ENCODE data around the gene KLHL9.
"Not testable (repeated sequence)": the region's sequence is repeated elsewhere in the genome, so short reads cannot be mapped to it uniquely, and the experiment has no call there.

KLHL9 gene

DNA sequence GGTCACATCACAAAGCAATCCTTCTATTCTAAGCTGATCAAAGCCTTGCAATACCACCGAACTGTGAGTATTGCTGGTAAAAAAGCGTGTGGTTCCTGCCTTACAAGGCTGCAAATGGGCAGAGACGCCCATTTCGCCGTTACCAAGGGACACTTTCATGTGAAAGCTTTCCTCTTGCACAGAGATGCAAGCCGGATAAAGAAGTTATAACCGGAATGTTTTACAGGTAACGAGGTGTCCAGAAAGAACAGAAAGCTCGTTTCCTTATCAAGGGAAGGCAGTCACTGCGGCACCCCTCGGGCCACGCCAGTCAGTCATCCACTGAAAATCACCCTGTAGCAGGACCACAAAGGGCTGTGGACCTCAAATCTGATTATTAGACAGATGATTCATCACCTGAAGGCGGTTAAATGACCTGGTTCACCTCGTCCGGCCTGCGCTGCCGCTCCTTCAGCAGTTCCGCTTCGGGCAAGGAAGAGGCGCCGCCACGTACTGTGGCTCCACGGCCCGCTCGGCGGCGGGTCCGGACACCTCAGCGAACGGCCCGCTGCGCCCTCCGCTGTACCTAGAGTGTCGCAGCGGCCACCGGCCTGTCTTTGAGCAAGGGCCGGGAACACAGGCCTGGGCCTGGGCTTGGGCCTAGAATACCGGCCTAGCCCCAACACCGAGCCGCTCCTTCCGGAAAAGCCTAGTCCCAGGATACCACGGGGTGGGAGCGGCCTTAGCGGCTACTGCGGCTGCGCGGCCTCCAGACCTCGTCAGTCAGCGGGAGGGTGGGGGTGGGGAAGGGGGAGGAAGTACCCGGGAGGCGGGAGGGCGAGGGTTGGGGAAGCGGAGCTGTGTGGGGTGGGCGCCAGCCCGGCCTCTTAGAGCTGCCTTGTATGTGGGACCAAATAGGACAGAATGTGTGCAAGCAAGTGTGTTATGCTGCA lies at the start of gene KLHL9:
TSS of gene KLHL9 (minus strand) at position 704 of the 932 bp plus-strand sequence. CDS start at position 159, 545 bp downstream.
- DNase-seq: peak; percentile 63

DNA sequence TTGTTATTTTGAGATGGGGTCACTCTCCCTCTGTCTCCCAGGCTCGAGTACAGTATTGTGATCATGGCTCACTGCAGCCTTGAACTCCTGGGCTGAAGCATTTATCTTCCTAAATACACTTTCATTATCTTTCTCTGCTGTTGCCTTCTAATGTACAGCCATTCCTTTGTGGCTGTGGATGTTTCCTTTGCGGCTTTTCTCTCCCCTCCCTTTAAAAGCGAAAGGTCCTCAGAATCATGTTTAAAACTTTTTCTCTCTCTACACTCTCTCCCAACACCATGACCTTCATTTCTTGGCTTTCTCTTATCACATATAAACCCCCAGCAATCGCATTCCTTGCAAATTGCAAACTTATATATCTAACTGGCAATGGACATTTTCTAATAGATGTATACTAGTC lies 48.4 kb upstream of the KLHL9 start:
- no peak for DNase-seq

DNA sequence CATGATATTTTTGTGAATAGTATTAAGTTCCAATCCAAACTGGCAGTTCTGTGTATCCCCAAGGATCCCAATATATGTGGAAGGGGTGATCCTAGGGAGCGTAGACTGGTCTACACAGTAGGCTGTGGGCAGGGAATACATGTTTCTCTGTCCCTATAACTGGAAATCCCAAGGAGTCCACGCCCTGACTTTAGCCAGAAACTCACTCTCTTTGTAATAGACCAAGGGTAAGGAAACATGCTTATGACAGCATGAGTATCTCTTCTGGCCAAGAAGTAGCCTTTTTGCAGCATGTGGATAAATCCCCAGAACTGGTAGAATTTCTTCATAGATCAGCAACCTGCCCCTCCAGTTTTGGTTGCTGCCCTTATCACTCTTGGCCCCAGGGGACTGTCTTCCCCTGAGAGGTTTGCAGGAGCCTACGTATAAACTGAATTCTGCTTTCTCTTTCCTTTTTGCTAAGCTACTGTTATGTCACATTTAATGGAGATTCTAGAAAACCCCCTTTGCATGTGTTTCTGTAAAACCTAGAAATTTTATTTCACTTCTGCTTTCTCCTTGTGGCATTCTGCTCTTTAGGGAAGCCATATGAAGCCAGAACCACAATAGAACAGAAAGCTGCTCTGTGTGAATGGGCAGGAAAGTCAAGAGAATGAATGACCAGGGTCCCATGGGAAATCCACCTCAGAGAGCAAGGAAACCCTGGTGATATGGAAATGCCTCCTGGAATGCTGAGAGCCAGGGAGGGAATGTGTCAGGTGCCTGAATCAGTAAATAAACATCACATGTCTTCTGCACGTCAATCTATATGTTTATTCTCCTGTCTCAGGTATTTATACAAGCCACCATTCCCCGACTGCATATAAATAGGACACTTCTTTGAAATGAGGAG lies 46.5 kb upstream of the KLHL9 start:
- no peak for DNase-seq

DNA sequence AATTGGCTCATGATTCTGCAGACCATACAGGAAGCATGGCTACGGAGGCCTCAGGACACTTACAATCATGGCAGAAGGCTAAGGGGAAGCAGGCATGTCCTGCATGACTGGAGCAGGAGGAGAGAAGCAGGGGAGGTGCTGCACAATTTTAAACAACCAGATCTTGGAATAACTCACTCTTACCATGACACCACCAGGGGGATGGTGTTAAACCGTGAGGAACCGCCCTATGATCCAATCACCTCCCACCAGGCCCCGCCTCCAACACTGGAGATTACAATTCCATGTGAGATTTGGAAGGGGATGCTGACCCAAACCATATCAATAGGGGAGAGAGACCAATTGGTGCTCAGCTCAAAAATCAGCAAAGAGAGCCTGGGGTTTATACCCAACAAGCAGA lies 36.3 kb upstream of the KLHL9 start:
- not testable (repeated sequence) for DNase-seq

GRCh38 chr9:21367957-21368356 lies 32.8 kb upstream of the KLHL9 start, which contains the start of gene IFNA13:
TSS of gene IFNA13 (minus strand) at chr9:21368057. CDS start at chr9:21368010, 47 bp downstream.
- DNase-seq: no peak

- not testable (repeated sequence) for DNase-seq
Measured at GRCh38 chr9:21367169-21367568, 32.0 kb upstream of the KLHL9 start.

- DNase-seq: no peak
Measured at GRCh38 chr9:21362287-21362686, 27.1 kb upstream of the KLHL9 start.

DNA sequence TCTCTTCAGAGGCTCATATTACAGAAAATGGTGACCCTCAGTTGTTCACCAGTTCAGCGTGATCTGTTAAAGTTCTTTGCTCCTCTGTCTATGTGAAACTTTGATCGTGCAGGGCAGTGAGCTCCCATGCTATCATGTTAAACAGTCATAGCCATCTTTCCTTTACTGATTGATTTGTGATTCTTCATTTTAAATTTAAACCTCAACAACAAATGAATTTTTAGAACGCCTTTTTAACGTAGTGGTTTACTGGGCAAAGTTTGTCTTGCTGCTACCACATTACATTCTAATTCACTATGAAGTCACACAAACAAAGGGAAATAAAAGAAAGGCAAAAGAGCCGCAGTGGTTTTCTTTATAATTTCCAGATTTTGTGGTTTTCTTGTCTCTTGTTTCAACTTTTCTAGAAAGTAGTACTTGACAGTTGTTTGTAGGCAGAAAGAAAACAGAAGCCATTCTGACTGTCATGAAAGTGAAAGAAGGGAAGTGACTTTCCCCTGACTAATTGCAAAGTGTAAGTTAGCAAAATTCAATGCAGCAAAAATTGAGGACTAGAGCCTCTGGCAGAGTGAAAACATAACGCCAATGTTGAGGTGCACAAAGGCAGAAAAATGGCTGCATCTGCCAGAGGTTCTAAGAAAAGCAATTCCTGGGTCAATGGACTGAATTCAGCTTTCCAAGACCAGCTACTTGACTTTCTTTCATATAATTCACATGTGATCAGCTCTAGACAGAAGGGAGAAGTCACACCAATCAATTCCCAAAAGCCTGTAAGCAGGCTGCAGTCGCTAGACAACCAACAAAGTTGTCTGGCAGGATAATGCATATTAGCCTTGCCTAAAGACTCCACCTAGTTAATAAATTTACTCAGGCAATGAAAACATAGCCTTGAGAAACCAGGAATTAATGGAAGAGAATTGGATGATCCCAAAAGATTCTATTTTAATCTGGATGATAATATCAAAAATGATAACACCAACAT lies 22.6 kb upstream of the KLHL9 start:
- DNase-seq: no peak

DNA sequence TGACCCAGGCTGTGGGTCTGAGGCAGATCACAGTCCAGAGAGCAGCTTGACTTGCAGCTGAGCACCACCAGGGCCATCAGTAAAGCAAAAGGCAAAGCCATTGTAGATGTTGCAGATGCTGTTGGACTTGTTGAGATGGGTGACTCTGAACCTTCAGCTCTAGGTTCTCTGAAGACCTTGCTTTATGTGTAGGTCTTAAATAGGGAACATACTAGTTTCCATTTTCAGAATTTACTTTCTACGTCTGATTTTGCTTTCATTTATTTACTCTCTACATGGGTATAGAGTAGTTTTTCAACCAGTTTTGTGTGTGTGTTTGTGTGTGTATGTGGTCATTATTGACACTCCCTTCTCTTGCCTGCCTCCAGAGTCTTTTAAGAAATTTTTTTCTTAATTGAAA lies 15.6 kb upstream of the KLHL9 start, which contains the start of gene IFNA6:
TSS of gene IFNA6 (minus strand) at position 101 of the 400 bp plus-strand sequence. CDS start at position 101, 0 bp downstream.
- no peak for DNase-seq

- no peak for DNase-seq
Measured at GRCh38 chr9:21348430-21348970, 13.3 kb upstream of the KLHL9 start.

DNA sequence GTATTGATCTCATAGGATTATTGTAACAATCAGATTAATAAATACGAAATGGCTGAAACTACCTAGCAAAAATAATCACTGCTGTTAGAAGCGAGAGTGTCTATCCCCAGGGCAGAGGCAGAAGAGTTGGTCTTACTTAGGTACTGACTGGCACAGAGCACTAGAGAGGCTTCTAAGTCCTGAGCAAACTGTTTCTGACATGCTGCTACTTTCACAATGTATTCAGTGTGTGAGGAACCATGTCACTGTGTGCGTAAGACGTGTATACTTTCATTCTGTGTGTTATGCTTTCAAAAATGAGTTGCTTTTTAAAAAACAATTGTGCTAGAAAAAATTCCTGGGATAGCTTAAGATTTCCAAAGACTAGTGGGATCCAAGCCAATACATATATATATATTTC lies 5.5 kb upstream of the KLHL9 start:
- DNase-seq: no peak

- DNase-seq: no peak
Measured at GRCh38 chr9:21336457-21336856, 1.3 kb upstream of the KLHL9 start.

- DNase-seq: no peak
Measured at GRCh38 chr9:21333226-21333625, 2.0 kb downstream of the KLHL9 start.

DNA sequence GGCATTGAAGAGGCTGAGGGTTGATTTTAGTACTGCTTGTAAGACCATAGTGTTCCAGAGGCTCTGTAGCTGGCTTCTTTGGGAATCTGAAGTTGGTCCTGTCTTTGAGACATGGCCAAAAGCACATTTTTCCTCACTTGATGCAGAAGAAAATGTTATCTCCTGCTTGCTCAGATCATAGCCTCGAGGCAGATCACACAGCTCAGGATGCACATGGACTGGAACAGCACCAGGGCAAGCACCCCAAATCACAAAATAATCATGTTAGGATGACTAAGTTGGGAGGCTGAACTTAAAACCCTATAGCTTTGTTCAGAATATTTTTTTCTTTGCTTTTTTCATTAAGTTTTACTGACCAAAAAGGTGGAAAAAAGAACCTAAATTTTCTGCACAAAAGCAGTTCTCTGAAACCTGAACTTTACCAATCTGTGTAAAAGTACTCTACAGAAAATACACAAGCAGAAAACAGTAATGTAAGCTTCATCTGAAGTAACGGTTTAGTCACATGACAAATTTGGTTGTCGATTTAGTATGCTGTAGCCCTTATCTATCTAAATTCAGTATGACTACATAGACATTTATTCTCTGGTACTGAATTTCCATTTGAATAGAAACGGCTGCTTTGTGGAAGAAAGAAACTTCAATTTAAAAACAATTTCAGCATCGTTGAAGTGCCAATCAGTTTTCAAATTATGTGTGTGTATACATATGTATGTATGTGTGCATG lies 3.4 kb downstream of the KLHL9 start:
- no peak for DNase-seq

GRCh38 chr9:21326526-21327139 lies 8.6 kb downstream of the KLHL9 start:
- no peak for DNase-seq

DNA sequence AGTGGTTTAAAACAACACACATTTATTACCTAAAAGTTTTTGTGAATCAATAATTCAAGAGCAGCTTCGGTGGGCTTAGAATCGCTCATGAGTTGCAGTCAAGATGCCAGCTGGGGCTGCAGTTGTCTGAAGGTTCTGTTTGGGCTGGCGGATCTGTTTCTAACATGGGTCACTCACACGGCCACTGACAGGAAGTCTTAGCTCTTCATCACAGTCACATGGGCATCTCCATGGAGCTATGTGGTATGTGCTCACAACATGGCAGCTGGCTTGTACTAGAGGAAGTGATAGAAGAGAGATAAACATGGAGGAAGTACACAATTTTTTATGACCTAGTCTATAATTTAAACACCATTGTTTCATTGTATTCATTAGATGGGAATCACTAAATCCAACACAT lies 11.2 kb downstream of the KLHL9 start:
- no peak for DNase-seq

- no peak for DNase-seq
Measured at GRCh38 chr9:21322911-21323461, 12.2 kb downstream of the KLHL9 start.

DNA sequence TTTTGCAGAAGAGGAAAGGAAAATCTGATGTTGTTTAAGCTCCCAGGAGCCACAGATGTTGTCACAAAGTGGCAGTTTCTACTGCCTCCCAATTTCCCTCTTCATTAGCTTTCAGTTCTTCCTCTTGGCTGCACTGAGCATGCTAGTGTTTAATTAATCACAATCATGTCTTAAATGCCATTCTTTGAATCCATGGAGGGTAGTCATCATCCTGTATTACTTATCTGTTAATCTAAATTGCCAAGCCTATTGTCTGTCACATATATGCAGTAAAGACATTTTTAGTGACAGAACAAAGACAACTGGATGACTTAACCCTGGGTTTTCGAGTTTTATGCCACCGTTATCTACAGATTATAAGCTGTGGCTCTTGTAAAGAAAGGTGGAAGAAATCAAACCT lies 14.7 kb downstream of the KLHL9 start:
- no peak for DNase-seq

DNA sequence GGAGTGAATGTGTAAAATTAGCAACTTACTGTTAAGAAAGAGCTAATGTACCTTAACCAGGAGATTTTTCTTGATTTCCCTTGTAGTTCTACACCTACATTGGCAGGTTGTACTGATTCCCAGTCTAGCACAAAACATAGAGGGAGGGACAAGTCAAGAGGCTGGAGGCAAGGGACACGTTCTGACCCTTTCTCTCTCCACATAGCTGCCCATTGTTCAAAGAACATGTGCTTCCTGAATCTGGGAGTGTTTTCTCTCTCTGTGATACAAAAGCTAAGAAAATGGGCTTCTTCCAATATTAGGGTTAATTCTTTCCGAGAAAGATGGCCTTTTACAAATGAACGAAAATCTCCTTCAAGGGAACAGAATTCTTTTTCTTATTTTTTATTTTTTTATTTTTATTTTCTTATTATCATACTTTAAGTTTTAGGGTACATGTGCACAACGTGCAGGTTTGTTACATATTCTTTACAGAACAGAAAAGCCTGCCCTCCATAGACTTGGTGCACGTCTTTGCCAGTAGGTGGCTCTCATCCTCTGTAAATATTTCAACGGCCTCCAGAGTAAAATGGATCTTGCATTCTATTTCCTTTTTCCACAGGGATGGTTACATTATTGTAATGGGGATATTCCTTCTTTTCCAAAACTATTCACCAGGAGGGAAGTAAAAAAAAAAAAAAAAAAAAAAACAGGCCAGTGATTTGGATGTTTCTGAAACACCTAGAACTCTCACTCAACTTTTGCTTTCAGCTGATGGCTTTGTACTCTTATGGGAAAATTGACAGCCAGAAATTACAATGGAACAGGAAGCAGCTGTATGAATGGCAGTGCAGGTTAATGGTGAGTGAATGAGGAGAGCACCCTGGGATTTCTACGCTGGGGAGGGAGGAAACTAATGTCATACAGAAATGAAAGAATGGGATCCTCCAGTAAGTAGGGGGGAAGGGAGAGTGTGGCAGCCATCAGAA lies 17.0 kb downstream of the KLHL9 start:
- DNase-seq: no peak

Measured in T1000 (cell line).